CD4-positive, CD25-positive, alpha-beta regulatory T cell (primary cell): Measurements from ENCODE around the gene JHY. TPM values are rescaled to one million over a fixed set of nuclear protein-coding genes. Genes with fewer than 3 reads are reported as not detected.

Experiments
- ATAC-seq, 2 donors: fragments of 150-1000 bp; cut with Tn5 transposase; one replicate each; pipeline ENCODE4 v1.10.0; 2021; ENCODE audit warnings: low read depth in 2 of 2, moderate number of reproducible peaks in 2 of 2, moderate library complexity in 1 of 2
- DNase-seq, 3 donors: peaks; one replicate each; pipeline versions ENCODE4 v3.0.0 to v3.0.0-alpha.2; 2012 to 2022; ENCODE audit warnings: mixed read lengths in 1 of 3
- H3K27ac ChIP-seq: one replicate; pipeline ENCODE4 v1.7.0; 2013; ENCODE audit warnings: mild to moderate bottlenecking, low read length; ENCODE audit not compliant: insufficient read depth, poor library complexity, severe bottlenecking
- H3K27me3 ChIP-seq: one replicate; pipeline ENCODE4 v1.7.0; 2013; ENCODE audit warnings: low read length; ENCODE audit not compliant: control insufficient read depth, insufficient read depth
- H3K36me3 ChIP-seq: one replicate; pipeline ENCODE4 v1.7.0; 2013; ENCODE audit warnings: mild to moderate bottlenecking, low read length, moderate library complexity; ENCODE audit not compliant: control insufficient read depth, insufficient read depth
- H3K4me1 ChIP-seq: 2 replicates; pipeline ENCODE4 v1.7.0; 2013; ENCODE audit warnings: mild to moderate bottlenecking, low read length; ENCODE audit not compliant: insufficient read depth, control insufficient read depth, poor library complexity, severe bottlenecking
- H3K4me3 ChIP-seq: one replicate; pipeline ENCODE4 v1.7.0; 2013; ENCODE audit warnings: low read depth, mild to moderate bottlenecking, low read length, moderate library complexity
- H3K9me3 ChIP-seq, 2 experiments: 1 replicate in 1 of 2; 2 replicates in 1 of 2; pipeline ENCODE4 v1.7.0; 2013; ENCODE audit warnings: low read length in 2 of 2, mild to moderate bottlenecking in 1 of 2, moderate library complexity in 1 of 2; ENCODE audit not compliant: control insufficient read depth in 2 of 2
- H3K27ac Mint-ChIP-seq, 3 donors: one replicate each; pipeline ENCODE4 v1.8.0; 2020 to 2022; ENCODE audit warnings: mild to moderate bottlenecking in 3 of 3, mixed read lengths in 3 of 3, moderate library complexity in 2 of 3
- H3K27me3 Mint-ChIP-seq: one replicate; pipeline ENCODE4 v1.8.0; 2022; ENCODE audit warnings: mild to moderate bottlenecking, mixed read lengths
- H3K36me3 Mint-ChIP-seq: one replicate; pipeline ENCODE4 v1.8.0; 2020; ENCODE audit warnings: mixed read lengths
- H3K4me1 Mint-ChIP-seq, 4 donors: one replicate each; pipeline ENCODE4 v1.8.0; 2020 to 2022; ENCODE audit warnings: mixed read lengths in 4 of 4, mild to moderate bottlenecking in 1 of 4
- H3K4me3 Mint-ChIP-seq, 4 donors: one replicate each; pipeline ENCODE4 v1.8.0; 2020 to 2022; ENCODE audit warnings: mild to moderate bottlenecking in 4 of 4, mixed read lengths in 4 of 4, moderate library complexity in 3 of 4
- H3K9me3 Mint-ChIP-seq, 7 donors: one replicate each; pipeline ENCODE4 v1.8.0; 2020 to 2022; ENCODE audit warnings: mixed read lengths in 7 of 7, mild to moderate bottlenecking in 3 of 7, moderate library complexity in 2 of 7
- polyA plus RNA-seq, 4 donors: library from polyadenylated mRNA; unstranded; fragments of 300-500 nt; fragmentation: Illumina TruSeq; gene quantifications; one replicate each; pipeline ENCODE4 v1.2.3, GENCODE V29; 2021
- total RNA-seq: library from RNA; stranded (reverse); gene quantifications from one replicate; pipeline ENCODE4 v1.2.3, GENCODE V29; 2022

JHY gene
- total and polyA plus RNA-seq, 5 donors from 2014 or later: 0.67 to 2.1 (median 1.5) TPM

GRCh38 chr11:122922893-122923292, 40.3 kb downstream of the JHY start:
- Histone ChIP-seq H3K27ac (no peak overlapping the region), H3K9me3 (no peaks in the 10 kb centered on the region), H3K36me3 (no peaks in the 10 kb centered on the region), H3K4me1 (no peaks in the 10 kb centered on the region), H3K4me3 (no peak overlapping the region), H3K27me3 (no peaks in the 10 kb centered on the region)
- Mint-ChIP-seq H3K4me1 (no peaks in the 10 kb centered on the region), H3K27me3 (no peaks in the 10 kb centered on the region), H3K4me3 (no peak overlapping the region), H3K36me3 (no peaks in the 10 kb centered on the region), H3K9me3 (no peaks in the 10 kb centered on the region), H3K27ac (no peak overlapping the region)
- ATAC-seq: no peak
- no peak for DNase-seq

DNA sequence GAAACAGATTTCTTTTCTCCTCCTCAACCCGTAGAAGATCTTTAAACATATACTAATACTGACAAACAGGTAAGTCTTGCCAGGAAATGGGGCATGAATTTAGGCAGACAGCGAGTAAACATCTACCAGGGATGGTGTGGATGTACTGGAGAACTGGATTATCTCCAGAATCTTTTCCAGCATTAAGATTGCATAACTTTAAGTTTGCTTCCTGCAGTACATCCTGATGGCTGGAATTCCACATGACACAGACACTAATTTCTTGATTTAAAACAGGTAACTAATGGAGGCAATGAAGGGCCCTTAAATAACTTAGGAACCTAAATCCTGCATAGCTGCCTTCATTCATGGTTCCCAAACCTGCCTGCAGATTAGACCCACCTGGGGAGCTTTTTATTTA, 40.7 kb downstream of the JHY start:
- Mint-ChIP-seq H3K4me1 (no peaks in the 10 kb centered on the region), H3K9me3 (no peaks in the 10 kb centered on the region), H3K27ac (no peak overlapping the region), H3K4me3 (no peak overlapping the region), H3K27me3 (no peaks in the 10 kb centered on the region), H3K36me3 (no peaks in the 10 kb centered on the region)
- Histone ChIP-seq H3K36me3 (no peaks in the 10 kb centered on the region), H3K9me3 (no peaks in the 10 kb centered on the region), H3K4me1 (no peaks in the 10 kb centered on the region), H3K27me3 (no peaks in the 10 kb centered on the region), H3K4me3 (no peak overlapping the region), H3K27ac (no peak overlapping the region)
- ATAC-seq (no peak), DNase-seq (no peak)

GRCh38 chr11:122931510-122931909, 49.0 kb downstream of the JHY start:
- Histone ChIP-seq H3K4me3 (no peak overlapping the region), H3K4me1 (no peaks in the 10 kb centered on the region), H3K36me3 (no peaks in the 10 kb centered on the region), H3K27ac (no peak overlapping the region), H3K27me3 (peaks cover 3% of the 10 kb centered on the region), H3K9me3 (no peaks in the 10 kb centered on the region)
- H3K9me3 Mint-ChIP-seq: no peaks in the 10 kb centered on the region
- DNase-seq (no peak), ATAC-seq (no peak)
- no peaks in the 10 kb centered on the region for H3K27me3 Mint-ChIP-seq
- no peak overlapping the region for H3K27ac Mint-ChIP-seq
- no peaks in the 10 kb centered on the region for H3K36me3 Mint-ChIP-seq
- no peak overlapping the region for H3K4me3 Mint-ChIP-seq
- no peaks in the 10 kb centered on the region for H3K4me1 Mint-ChIP-seq

DNA sequence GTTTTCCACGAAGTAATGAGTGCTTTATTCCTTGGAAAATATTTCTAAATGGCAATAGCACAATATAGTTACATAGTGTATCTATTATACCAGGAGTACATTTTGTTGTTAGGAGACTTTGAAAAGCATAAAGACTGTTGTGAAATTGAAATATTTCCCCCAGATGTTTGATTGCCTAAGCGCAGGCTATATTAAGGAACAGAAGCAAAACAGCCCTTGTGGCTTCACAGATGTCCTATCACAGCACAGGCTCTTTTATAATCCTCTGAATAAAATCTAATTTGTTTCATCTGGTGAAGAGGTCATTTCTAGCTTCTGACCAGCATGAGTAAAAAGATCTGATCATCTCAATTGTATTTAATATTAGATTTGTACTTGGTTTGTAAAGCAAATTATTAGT, 50.9 kb downstream of the JHY start:
- Histone ChIP-seq H3K9me3 (no peaks in the 10 kb centered on the region), H3K4me3 (no peak overlapping the region), H3K27ac (no peak overlapping the region), H3K4me1 (no peaks in the 10 kb centered on the region), H3K36me3 (no peaks in the 10 kb centered on the region), H3K27me3 (peaks cover 3% of the 10 kb centered on the region)
- Mint-ChIP-seq H3K4me3 (no peak overlapping the region), H3K27me3 (no peaks in the 10 kb centered on the region), H3K36me3 (no peaks in the 10 kb centered on the region), H3K9me3 (no peaks in the 10 kb centered on the region), H3K4me1 (no peaks in the 10 kb centered on the region), H3K27ac (no peak overlapping the region)
- ATAC-seq: no peak
- no peak for DNase-seq

GRCh38 chr11:122937983-122938382, 55.4 kb downstream of the JHY start:
- Mint-ChIP-seq H3K36me3 (no peaks in the 10 kb centered on the region), H3K4me1 (peaks cover 0 to 5% (median 0%) of the 10 kb centered on the region in 4 donors), H3K27me3 (no peaks in the 10 kb centered on the region), H3K4me3 (no peak overlapping the region), H3K27ac (no peak overlapping the region), H3K9me3 (no peaks in the 10 kb centered on the region)
- Histone ChIP-seq H3K27ac (no peak overlapping the region), H3K4me1 (no peaks in the 10 kb centered on the region), H3K36me3 (no peaks in the 10 kb centered on the region), H3K4me3 (no peak overlapping the region), H3K27me3 (no peaks in the 10 kb centered on the region), H3K9me3 (no peaks in the 10 kb centered on the region)
- ATAC-seq (no peak), DNase-seq (peak in 1 of 3 donors; percentile 41)

- Mint-ChIP-seq H3K36me3 (no peaks in the 10 kb centered on the region), H3K4me3 (no peak overlapping the region), H3K27ac (no peak overlapping the region), H3K27me3 (no peaks in the 10 kb centered on the region), H3K4me1 (peaks cover 0 to 5% (median 0%) of the 10 kb centered on the region in 4 donors), H3K9me3 (no peaks in the 10 kb centered on the region)
- ATAC-seq (no peak), DNase-seq (peak in 1 of 3 donors; percentile 48)
- H3K36me3 ChIP-seq: no peaks in the 10 kb centered on the region
- no peak overlapping the region for H3K4me3 ChIP-seq
- H3K27me3 ChIP-seq: no peaks in the 10 kb centered on the region
- no peak overlapping the region for H3K27ac ChIP-seq
- H3K9me3 ChIP-seq: no peaks in the 10 kb centered on the region
- no peaks in the 10 kb centered on the region for H3K4me1 ChIP-seq
Measured at GRCh38 chr11:122938557-122938956, 56.0 kb downstream of the JHY start.

GRCh38 chr11:122951211-122951610, 68.7 kb downstream of the JHY start:
- H3K27me3 Mint-ChIP-seq: no peaks in the 10 kb centered on the region
- Histone ChIP-seq H3K36me3 (no peaks in the 10 kb centered on the region), H3K27ac (no peak overlapping the region), H3K9me3 (no peaks in the 10 kb centered on the region), H3K4me3 (no peak overlapping the region), H3K4me1 (no peaks in the 10 kb centered on the region), H3K27me3 (no peaks in the 10 kb centered on the region)
- DNase-seq (no peak), ATAC-seq (no peak)
- H3K4me3 Mint-ChIP-seq: no peak overlapping the region
- H3K36me3 Mint-ChIP-seq: peaks cover 14% of the 10 kb centered on the region
- H3K4me1 Mint-ChIP-seq: peaks cover 0 to 4% (median 2%) of the 10 kb centered on the region in 4 donors
- H3K9me3 Mint-ChIP-seq: no peaks in the 10 kb centered on the region
- no peak overlapping the region for H3K27ac Mint-ChIP-seq

DNA sequence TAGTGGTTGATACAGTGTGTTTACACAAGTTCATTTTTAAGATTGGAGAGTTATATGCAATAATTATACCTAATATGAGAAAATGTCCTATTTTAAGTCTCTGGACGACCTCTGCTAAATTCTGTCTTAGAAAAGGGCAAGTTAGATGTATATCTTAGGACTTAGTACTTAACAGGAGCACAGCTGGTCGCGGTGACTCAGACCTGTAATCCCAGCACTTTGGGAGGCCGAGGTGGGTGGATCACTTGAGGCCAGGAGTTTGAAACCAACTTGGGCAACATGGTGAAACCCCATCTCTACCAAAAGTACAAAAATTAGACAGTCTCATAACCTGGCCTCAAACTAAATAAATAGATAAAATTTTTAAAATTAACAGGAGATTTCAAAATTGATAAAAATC, 71.9 kb downstream of the JHY start:
- Mint-ChIP-seq H3K27me3 (no peaks in the 10 kb centered on the region), H3K36me3 (no peaks in the 10 kb centered on the region), H3K9me3 (no peaks in the 10 kb centered on the region), H3K4me3 (no peak overlapping the region), H3K27ac (no peak overlapping the region), H3K4me1 (no peaks in the 10 kb centered on the region)
- ATAC-seq (no peak), DNase-seq (no peak)
- Histone ChIP-seq H3K36me3 (no peaks in the 10 kb centered on the region), H3K4me1 (no peaks in the 10 kb centered on the region), H3K4me3 (no peak overlapping the region), H3K9me3 (no peaks in the 10 kb centered on the region), H3K27ac (no peak overlapping the region), H3K27me3 (no peaks in the 10 kb centered on the region)
